ENCODE results near the gene DNAH3. TPM values are rescaled to one million over a fixed set of nuclear protein-coding genes. Genes with fewer than 3 reads are reported as not detected.

DNAH3 gene
- total and polyA plus RNA-seq, 2 experiments from 2014 or later: 0.70 to 1.3 TPM

DNA sequence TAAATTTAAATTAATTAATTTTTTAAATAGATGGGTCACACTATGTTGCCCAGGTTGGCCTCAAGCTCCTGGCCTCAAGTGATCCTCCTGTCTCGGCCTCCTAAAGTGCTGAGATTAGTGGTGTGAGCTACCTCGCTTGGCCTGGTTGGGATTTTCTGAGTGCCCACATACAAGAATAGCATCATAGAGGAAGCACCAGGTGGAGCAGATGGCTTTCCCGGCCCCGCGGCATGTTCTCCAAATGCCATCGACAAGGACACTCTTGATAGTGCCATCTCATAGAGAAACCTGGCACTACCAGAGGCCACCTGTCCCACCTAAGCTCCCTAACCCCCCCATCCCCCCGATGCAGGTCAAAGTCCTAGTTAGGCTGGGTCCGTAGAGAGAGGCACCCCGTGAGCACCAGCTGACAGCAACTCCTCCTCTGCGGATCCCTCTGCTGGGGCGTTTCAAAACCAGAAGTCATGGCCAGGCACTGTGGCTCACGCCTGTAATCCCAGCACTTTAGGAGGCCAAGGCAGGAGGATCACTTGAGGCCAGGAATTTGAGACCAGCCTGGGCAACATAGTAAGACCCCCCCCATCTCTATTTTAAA, 65.9 kb downstream of the DNAH3 start:
- DNase-seq (ENCODE audit: low spot score) (no peak), ATAC-seq (no peak)
- H3K4me3 ChIP-seq: no peak overlapping the region
- H3K4me3 Mint-ChIP-seq: no peak overlapping the region
- H4K20me1 ChIP-seq (replicated peaks; ENCODE audit: insufficient read depth): no peaks in the 10 kb centered on the region
- no peak overlapping the region for H3K4me2 ChIP-seq
- H3K36me3 ChIP-seq (ENCODE audit: insufficient read depth): no peaks in the 10 kb centered on the region
- H3K79me2 ChIP-seq (replicated peaks; ENCODE audit: insufficient read depth): no peaks in the 10 kb centered on the region
- H2AFZ ChIP-seq: no peak overlapping the region
- H3K36me3 Mint-ChIP-seq (ENCODE audit: low read depth): no peaks in the 10 kb centered on the region
- no peak overlapping the region for H3K27ac ChIP-seq (ENCODE audit: low read depth)
- H3K27me3 ChIP-seq (ENCODE audit: insufficient read depth): no peaks in the 10 kb centered on the region
- TF ChIP-seq STAT1 (IDR thresholded peaks at IDR 0.05; ENCODE audit: unreplicated experiment) (no peak), CREB1 (CRISPR knock-in tag; IDR thresholded peaks at IDR 0.05; ENCODE audit: low read depth) (no peak)
- H3K27ac Mint-ChIP-seq: no peak overlapping the region
- no peaks in the 10 kb centered on the region for H3K9me2 ChIP-seq (ENCODE audit: insufficient read depth)
- H3K27me3 Mint-ChIP-seq (ENCODE audit: insufficient read depth, low read depth, poor library complexity): no peaks in the 10 kb centered on the region
- 0 out of 2 replicates have a peak, but pooled peaks cover 2% of the 10 kb centered on the region for H3K4me1 ChIP-seq (ENCODE audit: insufficient read depth)
- no peaks in the 10 kb centered on the region for H3F3A ChIP-seq (replicated peaks; ENCODE audit: low read depth)
- H3K4me1 Mint-ChIP-seq: no peaks in the 10 kb centered on the region; the same call in 2 of the 3 replicates
- H3K9me3 Mint-ChIP-seq: peaks cover 4% of the 10 kb centered on the region; the same call in 1 of the 3 replicates

DNA sequence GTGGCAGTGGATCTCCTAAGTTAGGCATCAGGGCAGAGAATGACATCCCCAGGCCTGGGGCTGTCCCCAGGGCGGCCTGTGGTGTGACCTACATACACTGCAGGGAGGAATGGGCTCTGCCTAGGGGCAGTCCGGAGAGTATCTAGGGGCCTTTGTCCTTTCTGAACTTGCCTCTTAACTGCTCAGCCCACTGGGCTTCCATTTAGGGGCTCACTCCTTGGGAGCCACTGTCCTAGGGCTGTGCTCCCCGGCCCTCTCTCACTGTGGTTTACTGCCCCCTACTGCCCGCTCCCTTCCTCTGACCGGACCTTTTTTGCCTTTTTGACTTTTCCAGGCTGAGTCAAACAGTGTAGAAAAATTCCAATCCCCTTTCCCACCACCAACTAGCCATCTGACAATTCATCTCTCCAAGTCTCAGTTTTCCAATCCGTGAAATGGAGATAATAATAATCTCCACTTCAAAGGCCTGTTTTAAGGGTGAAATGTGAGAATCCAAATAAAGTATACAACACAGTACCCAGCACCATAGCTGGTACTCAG, 66.8 kb downstream of the DNAH3 start:
- DNase-seq (ENCODE audit: low spot score): peak; percentile 93
- H3K4me3 Mint-ChIP-seq: no peak overlapping the region
- Histone ChIP-seq H3K9me2 (ENCODE audit: insufficient read depth) (no peaks in the 10 kb centered on the region), H3F3A (replicated peaks; ENCODE audit: low read depth) (no peaks in the 10 kb centered on the region), H4K20me1 (replicated peaks; ENCODE audit: insufficient read depth) (no peaks in the 10 kb centered on the region), H3K4me2 (no peak overlapping the region), H3K27me3 (ENCODE audit: insufficient read depth) (no peaks in the 10 kb centered on the region), H3K27ac (ENCODE audit: low read depth) (no peak overlapping the region), H3K79me2 (replicated peaks; ENCODE audit: insufficient read depth) (no peaks in the 10 kb centered on the region), H2AFZ (peak overlapping the region; percentile 98), H3K4me1 (ENCODE audit: insufficient read depth) (no peaks in the 10 kb centered on the region), H3K4me3 (no peak overlapping the region), H3K36me3 (ENCODE audit: insufficient read depth) (no peaks in the 10 kb centered on the region)
- no peaks in the 10 kb centered on the region; the same call in 2 of the 3 replicates for H3K4me1 Mint-ChIP-seq
- peak; percentile 99 for ATAC-seq
- H3K36me3 Mint-ChIP-seq (ENCODE audit: low read depth): no peaks in the 10 kb centered on the region
- H3K27ac Mint-ChIP-seq: no peak overlapping the region
- TF ChIP-seq, protein P1, sequence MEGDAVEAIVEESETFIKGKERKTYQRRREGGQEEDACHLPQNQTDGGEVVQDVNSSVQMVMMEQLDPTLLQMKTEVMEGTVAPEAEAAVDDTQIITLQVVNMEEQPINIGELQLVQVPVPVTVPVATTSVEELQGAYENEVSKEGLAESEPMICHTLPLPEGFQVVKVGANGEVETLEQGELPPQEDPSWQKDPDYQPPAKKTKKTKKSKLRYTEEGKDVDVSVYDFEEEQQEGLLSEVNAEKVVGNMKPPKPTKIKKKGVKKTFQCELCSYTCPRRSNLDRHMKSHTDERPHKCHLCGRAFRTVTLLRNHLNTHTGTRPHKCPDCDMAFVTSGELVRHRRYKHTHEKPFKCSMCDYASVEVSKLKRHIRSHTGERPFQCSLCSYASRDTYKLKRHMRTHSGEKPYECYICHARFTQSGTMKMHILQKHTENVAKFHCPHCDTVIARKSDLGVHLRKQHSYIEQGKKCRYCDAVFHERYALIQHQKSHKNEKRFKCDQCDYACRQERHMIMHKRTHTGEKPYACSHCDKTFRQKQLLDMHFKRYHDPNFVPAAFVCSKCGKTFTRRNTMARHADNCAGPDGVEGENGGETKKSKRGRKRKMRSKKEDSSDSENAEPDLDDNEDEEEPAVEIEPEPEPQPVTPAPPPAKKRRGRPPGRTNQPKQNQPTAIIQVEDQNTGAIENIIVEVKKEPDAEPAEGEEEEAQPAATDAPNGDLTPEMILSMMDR (conservative IDR thresholded peaks at IDR 0.05; ENCODE audit: low read depth in 2 of 2): peak; percentile 91 to 92
- TF ChIP-seq EZH2 (IDR thresholded peaks at IDR 0.05; ENCODE audit: low read depth, unreplicated experiment): no peak
- H3K9me3 Mint-ChIP-seq: no peaks in the 10 kb centered on the region
- no peaks in the 10 kb centered on the region for H3K27me3 Mint-ChIP-seq (ENCODE audit: insufficient read depth, low read depth, poor library complexity)

DNA sequence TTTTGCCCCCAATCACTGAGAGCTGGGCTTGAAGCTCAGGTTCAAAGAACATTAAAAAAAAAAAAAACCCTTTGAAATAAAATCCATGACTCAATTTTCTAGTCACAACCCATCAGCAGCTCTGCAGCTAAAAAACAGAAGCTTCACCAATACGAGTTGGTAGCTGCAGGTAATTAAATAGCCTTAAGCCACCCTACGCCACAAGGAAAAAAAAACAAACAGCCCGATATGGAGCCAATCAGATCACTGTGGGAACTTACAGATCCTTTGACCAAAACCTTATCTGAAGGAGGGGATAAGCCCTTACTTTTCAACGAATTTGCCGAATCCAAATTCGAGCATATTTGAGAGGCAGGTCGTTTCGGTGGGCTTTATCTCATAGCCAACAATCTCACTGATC, 69.3 kb downstream of the DNAH3 start:
- Mint-ChIP-seq H3K27me3 (ENCODE audit: insufficient read depth, low read depth, poor library complexity) (no peaks in the 10 kb centered on the region), H3K36me3 (ENCODE audit: low read depth) (no peaks in the 10 kb centered on the region), H3K4me3 (no peak overlapping the region), H3K9me3 (no peaks in the 10 kb centered on the region), H3K4me1 (no peaks in the 10 kb centered on the region), H3K27ac (no peak overlapping the region)
- Histone ChIP-seq H4K20me1 (replicated peaks; ENCODE audit: insufficient read depth) (no peaks in the 10 kb centered on the region), H3F3A (replicated peaks; ENCODE audit: low read depth) (no peaks in the 10 kb centered on the region), H3K9me2 (ENCODE audit: insufficient read depth) (no peaks in the 10 kb centered on the region), H3K4me1 (ENCODE audit: insufficient read depth) (no peaks in the 10 kb centered on the region), H3K79me2 (replicated peaks; ENCODE audit: insufficient read depth) (no peaks in the 10 kb centered on the region), H3K27ac (ENCODE audit: low read depth) (no peak overlapping the region), H2AFZ (no peak overlapping the region), H3K27me3 (ENCODE audit: insufficient read depth) (no peaks in the 10 kb centered on the region), H3K36me3 (ENCODE audit: insufficient read depth) (no peaks in the 10 kb centered on the region), H3K4me3 (no peak overlapping the region), H3K4me2 (no peak overlapping the region)
- ATAC-seq: no peak
- DNase-seq (ENCODE audit: low spot score): no peak
- TF ChIP-seq, protein P1 (conservative IDR thresholded peaks at IDR 0.05; ENCODE audit: low read depth in 2 of 2): no peak
- TF ChIP-seq JUNB (IDR thresholded peaks at IDR 0.05; ENCODE audit: unreplicated experiment) (no peak), ZNF331 (CRISPR knock-in tag; IDR thresholded peaks at IDR 0.05; ENCODE audit: low read depth) (no peak), ZNF114 (CRISPR knock-in tag; IDR thresholded peaks at IDR 0.05) (no peak), EZH2phosphoT487 (IDR thresholded peaks at IDR 0.05; ENCODE audit: unreplicated experiment) (no peak), NANOG (IDR thresholded peaks at IDR 0.05; ENCODE audit: borderline replicate concordance) (no peak), EZH2 (IDR thresholded peaks at IDR 0.05; ENCODE audit: low read depth, unreplicated experiment) (no peak), POLR2AphosphoS5 (IDR thresholded peaks at IDR 0.05; ENCODE audit: low read depth) (no peak), STAT1 (IDR thresholded peaks at IDR 0.05; ENCODE audit: unreplicated experiment) (no peak)
- TF ChIP-seq, protein P2, sequence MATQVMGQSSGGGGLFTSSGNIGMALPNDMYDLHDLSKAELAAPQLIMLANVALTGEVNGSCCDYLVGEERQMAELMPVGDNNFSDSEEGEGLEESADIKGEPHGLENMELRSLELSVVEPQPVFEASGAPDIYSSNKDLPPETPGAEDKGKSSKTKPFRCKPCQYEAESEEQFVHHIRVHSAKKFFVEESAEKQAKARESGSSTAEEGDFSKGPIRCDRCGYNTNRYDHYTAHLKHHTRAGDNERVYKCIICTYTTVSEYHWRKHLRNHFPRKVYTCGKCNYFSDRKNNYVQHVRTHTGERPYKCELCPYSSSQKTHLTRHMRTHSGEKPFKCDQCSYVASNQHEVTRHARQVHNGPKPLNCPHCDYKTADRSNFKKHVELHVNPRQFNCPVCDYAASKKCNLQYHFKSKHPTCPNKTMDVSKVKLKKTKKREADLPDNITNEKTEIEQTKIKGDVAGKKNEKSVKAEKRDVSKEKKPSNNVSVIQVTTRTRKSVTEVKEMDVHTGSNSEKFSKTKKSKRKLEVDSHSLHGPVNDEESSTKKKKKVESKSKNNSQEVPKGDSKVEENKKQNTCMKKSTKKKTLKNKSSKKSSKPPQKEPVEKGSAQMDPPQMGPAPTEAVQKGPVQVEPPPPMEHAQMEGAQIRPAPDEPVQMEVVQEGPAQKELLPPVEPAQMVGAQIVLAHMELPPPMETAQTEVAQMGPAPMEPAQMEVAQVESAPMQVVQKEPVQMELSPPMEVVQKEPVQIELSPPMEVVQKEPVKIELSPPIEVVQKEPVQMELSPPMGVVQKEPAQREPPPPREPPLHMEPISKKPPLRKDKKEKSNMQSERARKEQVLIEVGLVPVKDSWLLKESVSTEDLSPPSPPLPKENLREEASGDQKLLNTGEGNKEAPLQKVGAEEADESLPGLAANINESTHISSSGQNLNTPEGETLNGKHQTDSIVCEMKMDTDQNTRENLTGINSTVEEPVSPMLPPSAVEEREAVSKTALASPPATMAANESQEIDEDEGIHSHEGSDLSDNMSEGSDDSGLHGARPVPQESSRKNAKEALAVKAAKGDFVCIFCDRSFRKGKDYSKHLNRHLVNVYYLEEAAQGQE (IDR thresholded peaks at IDR 0.05; ENCODE audit: unreplicated experiment): no peak

Data from GM23338 (cell line).